ENCODE results near the gene GRK2. TPM values are rescaled to one million over a fixed set of nuclear protein-coding genes. Genes with fewer than 3 reads are reported as not detected.
A peak's percentile ranks its signal among the peaks of the same experiment; 100 is the strongest.

GRK2 gene
- total and polyA plus RNA-seq, 2 of the 13 experiments (the other 11 are each of a cell fraction or from before 2014, with no cell fraction given): 31.3 to 42.4 TPM

DNA sequence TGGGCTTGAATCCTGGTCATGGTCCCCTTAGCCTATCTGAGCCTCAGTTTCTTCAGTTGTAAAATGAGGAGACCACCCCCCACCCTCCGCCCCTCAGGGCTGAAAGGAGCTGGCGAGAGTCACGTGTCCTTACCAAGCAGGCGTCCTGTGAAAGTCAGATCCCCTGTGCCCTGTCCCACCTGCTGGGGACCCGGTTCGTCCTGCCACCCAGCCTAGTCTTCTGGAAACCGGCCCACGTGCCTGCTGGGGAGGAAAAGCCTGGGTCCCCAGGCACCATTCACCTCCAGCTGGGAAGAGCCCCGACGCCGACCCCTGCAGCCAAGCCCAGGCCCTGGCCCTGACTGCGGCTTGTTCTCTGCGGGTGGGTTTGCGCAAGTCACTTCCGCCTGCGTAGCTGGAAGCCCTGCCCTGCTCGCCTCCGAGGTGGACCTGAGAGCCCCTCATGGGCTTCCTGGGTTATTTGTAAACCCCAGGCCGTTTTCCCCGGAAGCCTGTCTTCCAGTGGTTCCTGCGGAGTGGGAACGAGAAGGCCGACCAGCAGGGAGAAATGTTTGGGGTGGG lies 36.4 kb downstream of the GRK2 start (continued):
- TF ChIP-seq ASH2L (IDR thresholded peaks at IDR 0.05; ENCODE audit: insufficient read length, low read depth, low read length) (no peak), ZNF772 (CRISPR knock-in tag; IDR thresholded peaks at IDR 0.05) (0 out of 2 replicates have a peak, but pooled peaks have one; percentile 10), ZNF879 (CRISPR knock-in tag; IDR thresholded peaks at IDR 0.05) (no peak), ZNF878 (CRISPR knock-in tag; IDR thresholded peaks at IDR 0.05) (no peak), FIP1L1 (IDR thresholded peaks at IDR 0.05; ENCODE audit: borderline replicate concordance, insufficient read depth, low read depth, low read length) (no peak), PCBP2 (optimal IDR thresholded peaks at IDR 0.05; ENCODE audit: low read depth, low read length, poor library complexity, severe bottlenecking) (no peak), ATAD3A (CRISPR knock-in tag; IDR thresholded peaks at IDR 0.05) (no peak), KDM5A (IDR thresholded peaks at IDR 0.05; ENCODE audit: borderline replicate concordance, low read length) (no peak), CEBPG (CRISPR knock-in tag; IDR thresholded peaks at IDR 0.05) (peak; percentile 50; the same call in 1 of the 2 replicates), MAFF (IDR thresholded peaks at IDR 0.05; ENCODE audit: low read depth, low read length) (no peak), TSC22D2 (CRISPR knock-in tag; IDR thresholded peaks at IDR 0.05; ENCODE audit: borderline replicate concordance) (no peak), AGO1 (IDR thresholded peaks at IDR 0.05; ENCODE audit: low read depth, low read length, poor library complexity, severe bottlenecking) (no peak), ZNF326 (CRISPR knock-in tag; IDR thresholded peaks at IDR 0.05; ENCODE audit: borderline replicate concordance) (no peak), TEAD3 (CRISPR knock-in tag; optimal IDR thresholded peaks at IDR 0.05; ENCODE audit: borderline replicate concordance) (peak; percentile 3), SP5 (CRISPR knock-in tag; IDR thresholded peaks at IDR 0.05; ENCODE audit: borderline replicate concordance, low read depth) (peak; percentile 6; the same call in 1 of the 2 replicates), ZNF788 (CRISPR knock-in tag; IDR thresholded peaks at IDR 0.05; ENCODE audit: borderline replicate concordance) (0 out of 2 replicates have a peak, but pooled peaks have one; percentile 3), SMARCE1 (IDR thresholded peaks at IDR 0.05; ENCODE audit: borderline replicate concordance) (no peak), CAMTA2 (CRISPR knock-in tag; IDR thresholded peaks at IDR 0.05; ENCODE audit: borderline replicate concordance) (no peak), ZNF264 (CRISPR knock-in tag; IDR thresholded peaks at IDR 0.05) (0 out of 2 replicates have a peak, but pooled peaks have one; percentile 14), ZNF205 (CRISPR knock-in tag; IDR thresholded peaks at IDR 0.05) (no peak), ZEB1 (IDR thresholded peaks at IDR 0.05; ENCODE audit: insufficient replicate concordance, low read depth) (no peak), ZMYM2 (CRISPR knock-in tag; IDR thresholded peaks at IDR 0.05) (no peak)
- TF ChIP-seq, protein P1, sequence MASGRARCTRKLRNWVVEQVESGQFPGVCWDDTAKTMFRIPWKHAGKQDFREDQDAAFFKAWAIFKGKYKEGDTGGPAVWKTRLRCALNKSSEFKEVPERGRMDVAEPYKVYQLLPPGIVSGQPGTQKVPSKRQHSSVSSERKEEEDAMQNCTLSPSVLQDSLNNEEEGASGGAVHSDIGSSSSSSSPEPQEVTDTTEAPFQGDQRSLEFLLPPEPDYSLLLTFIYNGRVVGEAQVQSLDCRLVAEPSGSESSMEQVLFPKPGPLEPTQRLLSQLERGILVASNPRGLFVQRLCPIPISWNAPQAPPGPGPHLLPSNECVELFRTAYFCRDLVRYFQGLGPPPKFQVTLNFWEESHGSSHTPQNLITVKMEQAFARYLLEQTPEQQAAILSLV (CRISPR knock-in tag; IDR thresholded peaks at IDR 0.05; ENCODE audit: borderline replicate concordance): 0 out of 2 replicates have a peak, but pooled peaks have one; percentile 1
- TF ChIP-seq, protein P2, sequence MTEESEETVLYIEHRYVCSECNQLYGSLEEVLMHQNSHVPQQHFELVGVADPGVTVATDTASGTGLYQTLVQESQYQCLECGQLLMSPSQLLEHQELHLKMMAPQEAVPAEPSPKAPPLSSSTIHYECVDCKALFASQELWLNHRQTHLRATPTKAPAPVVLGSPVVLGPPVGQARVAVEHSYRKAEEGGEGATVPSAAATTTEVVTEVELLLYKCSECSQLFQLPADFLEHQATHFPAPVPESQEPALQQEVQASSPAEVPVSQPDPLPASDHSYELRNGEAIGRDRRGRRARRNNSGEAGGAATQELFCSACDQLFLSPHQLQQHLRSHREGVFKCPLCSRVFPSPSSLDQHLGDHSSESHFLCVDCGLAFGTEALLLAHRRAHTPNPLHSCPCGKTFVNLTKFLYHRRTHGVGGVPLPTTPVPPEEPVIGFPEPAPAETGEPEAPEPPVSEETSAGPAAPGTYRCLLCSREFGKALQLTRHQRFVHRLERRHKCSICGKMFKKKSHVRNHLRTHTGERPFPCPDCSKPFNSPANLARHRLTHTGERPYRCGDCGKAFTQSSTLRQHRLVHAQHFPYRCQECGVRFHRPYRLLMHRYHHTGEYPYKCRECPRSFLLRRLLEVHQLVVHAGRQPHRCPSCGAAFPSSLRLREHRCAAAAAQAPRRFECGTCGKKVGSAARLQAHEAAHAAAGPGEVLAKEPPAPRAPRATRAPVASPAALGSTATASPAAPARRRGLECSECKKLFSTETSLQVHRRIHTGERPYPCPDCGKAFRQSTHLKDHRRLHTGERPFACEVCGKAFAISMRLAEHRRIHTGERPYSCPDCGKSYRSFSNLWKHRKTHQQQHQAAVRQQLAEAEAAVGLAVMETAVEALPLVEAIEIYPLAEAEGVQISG (CRISPR knock-in tag; IDR thresholded peaks at IDR 0.05): no peak
- TF ChIP-seq, protein P3, sequence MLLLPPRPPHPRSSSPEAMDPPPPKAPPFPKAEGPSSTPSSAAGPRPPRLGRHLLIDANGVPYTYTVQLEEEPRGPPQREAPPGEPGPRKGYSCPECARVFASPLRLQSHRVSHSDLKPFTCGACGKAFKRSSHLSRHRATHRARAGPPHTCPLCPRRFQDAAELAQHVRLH (CRISPR knock-in tag; IDR thresholded peaks at IDR 0.05; ENCODE audit: borderline replicate concordance, low read depth): 0 out of 2 replicates have a peak, but pooled peaks have one; percentile 18

Measured in HepG2 (cell line).